GM21367 (cell line): ENCODE measurements around the gene PPM1N.

ENCODE experiments used
- ATAC-seq: cut with Tn5 transposase; IDR thresholded peaks from one replicate; pipeline ENCODE4 v1.9.1; 2021; ENCODE audit not compliant: unreplicated experiment

The PPM1N gene

GRCh38 chr19:45469945-45470761 lies 28.1 kb upstream of the PPM1N start:
- no peak for ATAC-seq

- ATAC-seq = no peak
These were observed 27.5 kb upstream of the PPM1N start for GRCh38 chr19:45470762-45471081.

- no peak for ATAC-seq
These were observed 26.9 kb upstream of the PPM1N start for GRCh38 chr19:45471111-45471930.

- ATAC-seq = no peak
These were observed 26.2 kb upstream of the PPM1N start for GRCh38 chr19:45471931-45472562.

- ATAC-seq = no peak
These were observed 25.5 kb upstream of the PPM1N start for GRCh38 chr19:45472563-45473366.

GRCh38 chr19:45473367-45473681 lies 24.9 kb upstream of the PPM1N start:
- no peak for ATAC-seq

- ATAC-seq = no peak
These were observed 24.3 kb upstream of the PPM1N start for GRCh38 chr19:45473682-45474605.

GRCh38 chr19:45474606-45475521 lies 23.4 kb upstream of the PPM1N start:
- no peak for ATAC-seq

- no peak for ATAC-seq
These were observed 22.5 kb upstream of the PPM1N start for GRCh38 chr19:45475537-45476291.

- ATAC-seq = no peak
These were observed 21.9 kb upstream of the PPM1N start for GRCh38 chr19:45476304-45476703.

- no peak for ATAC-seq
These were observed 21.1 kb upstream of the PPM1N start for GRCh38 chr19:45477186-45477585.

- peak; percentile 14 for ATAC-seq
These were observed 20.4 kb upstream of the PPM1N start for GRCh38 chr19:45477713-45478453.

GRCh38 chr19:45478454-45479238 lies 19.6 kb upstream of the PPM1N start:
- peak; percentile 42 for ATAC-seq

- no peak for ATAC-seq
These were observed 15.2 kb upstream of the PPM1N start for GRCh38 chr19:45483033-45483432.

- ATAC-seq = no peak
These were observed 13.8 kb upstream of the PPM1N start for GRCh38 chr19:45484273-45484945.

- peak; percentile 84 for ATAC-seq
These were observed 12.8 kb upstream of the PPM1N start for GRCh38 chr19:45485305-45486077.
